GM21529 (cell line): ENCODE data around the gene EMC6.
"Not testable (repeated sequence)": the region's sequence is repeated elsewhere in the genome, so short reads cannot be mapped to it uniquely, and the experiment has no call there.

Experiments
- ATAC-seq: cut with Tn5 transposase; IDR thresholded peaks from one replicate; pipeline ENCODE4 v1.9.1; 2021; ENCODE audit not compliant: unreplicated experiment

EMC6 gene

GRCh38 chr17:3679531-3680126 lies 11.0 kb downstream of the EMC6 start:
- ATAC-seq, result no peak

GRCh38 chr17:3681057-3681456 lies 12.4 kb downstream of the EMC6 start:
- ATAC-seq, result no peak

GRCh38 chr17:3681565-3681964 lies 13.0 kb downstream of the EMC6 start:
- no peak for ATAC-seq

GRCh38 chr17:3682033-3682432 lies 13.4 kb downstream of the EMC6 start:
- ATAC-seq, result no peak

GRCh38 chr17:3683054-3683511 lies 14.5 kb downstream of the EMC6 start:
- no peak for ATAC-seq

GRCh38 chr17:3685174-3685573 lies 16.6 kb downstream of the EMC6 start:
- no peak for ATAC-seq

- ATAC-seq, result no peak
These were observed 19.5 kb downstream of the EMC6 start for GRCh38 chr17:3688027-3688553.

- no peak for ATAC-seq
These were observed 20.2 kb downstream of the EMC6 start for GRCh38 chr17:3688852-3689261.

- ATAC-seq, result no peak
These were observed 20.9 kb downstream of the EMC6 start for GRCh38 chr17:3689262-3690093.

GRCh38 chr17:3690094-3690715 lies 21.6 kb downstream of the EMC6 start:
- no peak for ATAC-seq

GRCh38 chr17:3691617-3692067 lies 23.0 kb downstream of the EMC6 start:
- no peak for ATAC-seq

GRCh38 chr17:3692346-3692745 lies 23.7 kb downstream of the EMC6 start:
- ATAC-seq, result no peak

GRCh38 chr17:3693141-3693540 lies 24.5 kb downstream of the EMC6 start:
- no peak for ATAC-seq

- peak; percentile 50 for ATAC-seq
These were observed 25.2 kb downstream of the EMC6 start for GRCh38 chr17:3693829-3694231.

- ATAC-seq, result no peak
These were observed 26.6 kb downstream of the EMC6 start for GRCh38 chr17:3695129-3695722.

- ATAC-seq, result no peak
These were observed 27.3 kb downstream of the EMC6 start, which contains the start of gene P2RX5 for GRCh38 chr17:3695723-3696411. Gene P2RX5 (minus strand): TSS chr17:3696155. CDS start chr17:3696005, 150 bp downstream.

GRCh38 chr17:3697103-3697476 lies 28.5 kb downstream of the EMC6 start:
- no peak for ATAC-seq

- ATAC-seq, result no peak
These were observed 29.5 kb downstream of the EMC6 start for GRCh38 chr17:3698139-3698538.

- ATAC-seq, result no peak
These were observed 31.3 kb downstream of the EMC6 start for GRCh38 chr17:3699951-3700350.

- not testable (repeated sequence) for ATAC-seq
These were observed 33.5 kb downstream of the EMC6 start for GRCh38 chr17:3702041-3702539.
